ENCODE results near the gene RAET1G.
"Not testable (repeated sequence)": the region's sequence is repeated elsewhere in the genome, so short reads cannot be mapped to it uniquely, and the experiment has no call there.

- not testable (repeated sequence) for TF ChIP-seq CTCF, POLR2A, EP300, POLR2AphosphoS5 (IDR thresholded peaks at IDR 0.05)
These were observed 4.1 kb upstream of the RAET1G start for GRCh38 chr6:149927025-149927424.

Measured in upper lobe of left lung (tissue), 4 donors.